Fibroblast of lung (primary cell): ENCODE measurements around the gene GMPR. TPM values are rescaled to one million over a fixed set of nuclear protein-coding genes. Genes with fewer than 3 reads are reported as not detected.
A peak's percentile ranks its signal among the peaks of the same experiment; 100 is the strongest.

Experiments used
- DNase-seq, 2 donors: peaks; one replicate each; pipeline versions ENCODE4 v3.0.0 to v3.0.0-alpha.2; 2010; ENCODE audit warnings: low read depth in 2 of 2
- H2AFZ ChIP-seq: 2 replicates; pipeline ENCODE4 v1.5.1; 2012; ENCODE audit warnings: low read length, control low read depth, inconsistent platforms
- H3K27ac ChIP-seq: 2 replicates; pipeline ENCODE4 v1.5.1; 2011; ENCODE audit warnings: low read length, control low read depth; ENCODE audit not compliant: insufficient read depth
- H3K27me3 ChIP-seq: 2 replicates; pipeline ENCODE4 v1.5.1; 2011; ENCODE audit warnings: mild to moderate bottlenecking, low read length; ENCODE audit not compliant: control insufficient read depth, insufficient read depth
- H3K36me3 ChIP-seq: 2 replicates; pipeline ENCODE4 v1.5.1; 2011; ENCODE audit warnings: low read length; ENCODE audit not compliant: control insufficient read depth, insufficient read depth
- H3K4me1 ChIP-seq: 2 replicates; pipeline ENCODE4 v1.5.1; 2011; ENCODE audit warnings: low read length; ENCODE audit not compliant: control insufficient read depth, insufficient read depth; ENCODE audit errors: extremely low read depth
- H3K4me2 ChIP-seq: 2 replicates; pipeline ENCODE4 v1.5.1; 2011; ENCODE audit warnings: low read length, control low read depth; ENCODE audit not compliant: insufficient read depth; ENCODE audit errors: extremely low read depth
- H3K4me3 ChIP-seq, 4 experiments: fragments of 200-600 bp in 1 of 4; sonication (generic) in 1 of 4; replicated peaks in 1 of 4; 2 replicates each; pipeline ENCODE4 v1.5.1; 2011 to 2016; ENCODE audit warnings: low read length in 4 of 4, low read depth in 3 of 4, mild to moderate bottlenecking in 3 of 4, control low read depth in 2 of 4, inconsistent platforms in 1 of 4, mixed read lengths in 1 of 4; ENCODE audit not compliant: insufficient read depth in 1 of 4; ENCODE audit errors: control extremely low read depth in 1 of 4
- H3K79me2 ChIP-seq: 2 replicates; pipeline ENCODE4 v1.5.1; 2012; ENCODE audit warnings: mild to moderate bottlenecking, low read length, inconsistent platforms; ENCODE audit not compliant: control insufficient read depth, insufficient read depth
- H3K9ac ChIP-seq: 2 replicates; pipeline ENCODE4 v1.5.1; 2011; ENCODE audit warnings: mild to moderate bottlenecking, low read length, control low read depth; ENCODE audit not compliant: insufficient read depth
- H3K9me3 ChIP-seq: 2 replicates; pipeline ENCODE4 v1.5.1; 2012; ENCODE audit warnings: low read depth, low read length; ENCODE audit not compliant: control insufficient read depth, insufficient read depth
- H4K20me1 ChIP-seq: 2 replicates; pipeline ENCODE4 v1.5.1; 2011; ENCODE audit warnings: low read length; ENCODE audit not compliant: control insufficient read depth, insufficient read depth; ENCODE audit errors: extremely low read depth
- EZH2 ChIP-seq: IDR thresholded peaks from 2 replicates; pipeline ENCODE4 v1.5.1; 2012; ENCODE audit warnings: low read length, control low read depth, mild to moderate bottlenecking; ENCODE audit errors: missing control alignments
- polyA plus RNA-seq, 2 donors: library from polyadenylated mRNA; depleted of rRNA in 1 of 2; stranded (reverse) in 1 of 2; unstranded in 1 of 2; fragments of >200 nt; gene quantifications; 2 replicates each; pipeline ENCODE4 v1.2.1, GENCODE V29; 2011 to 2012; ENCODE audit warnings: missing spikeins in 1 of 2
- total RNA-seq: library from RNA; depleted of rRNA; stranded (reverse); fragments of >200 nt; gene quantifications from 2 replicates; pipeline ENCODE4 v1.2.1, GENCODE V29; 2014
- TF ChIP-seq, protein P1 (sequence below), 2 donors: IDR thresholded peaks in 1 of 2; conservative IDR thresholded peaks in 1 of 2; 1 replicate in 1 of 2; 2 replicates in 1 of 2; pipeline ENCODE4 v1.5.1; 2011 to 2012; ENCODE audit warnings: low read length in 2 of 2, control low read depth in 1 of 2, inconsistent platforms in 1 of 2, low read depth in 1 of 2, mild to moderate bottlenecking in 1 of 2

The GMPR gene
- total and polyA plus RNA-seq, 2 donors (not counting 1 experiment from before 2014, with no cell fraction given): 13.2 to 16.4 TPM

DNA sequence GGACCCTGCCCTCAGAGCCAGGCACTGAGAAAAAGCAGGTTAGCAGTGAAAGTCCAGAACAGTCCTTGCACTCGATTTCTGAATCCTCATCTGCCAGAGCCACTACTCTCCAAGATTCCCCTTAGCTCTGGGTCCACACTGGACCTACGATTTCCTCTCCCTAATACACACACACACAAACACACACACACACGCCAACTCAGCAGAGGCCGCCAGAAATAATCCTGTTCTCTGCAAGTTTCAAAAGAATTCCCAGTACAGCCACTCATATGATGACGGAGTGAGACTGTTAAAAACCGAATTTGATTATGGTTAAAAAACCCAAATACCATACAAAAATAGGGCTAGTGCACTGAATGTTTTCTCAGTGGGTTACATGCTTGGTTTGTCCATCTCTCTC, 90.8 kb downstream of the GMPR start:
- Histone ChIP-seq H4K20me1 (no peaks in the 10 kb centered on the region), H3K79me2 (no peaks in the 10 kb centered on the region)

DNA sequence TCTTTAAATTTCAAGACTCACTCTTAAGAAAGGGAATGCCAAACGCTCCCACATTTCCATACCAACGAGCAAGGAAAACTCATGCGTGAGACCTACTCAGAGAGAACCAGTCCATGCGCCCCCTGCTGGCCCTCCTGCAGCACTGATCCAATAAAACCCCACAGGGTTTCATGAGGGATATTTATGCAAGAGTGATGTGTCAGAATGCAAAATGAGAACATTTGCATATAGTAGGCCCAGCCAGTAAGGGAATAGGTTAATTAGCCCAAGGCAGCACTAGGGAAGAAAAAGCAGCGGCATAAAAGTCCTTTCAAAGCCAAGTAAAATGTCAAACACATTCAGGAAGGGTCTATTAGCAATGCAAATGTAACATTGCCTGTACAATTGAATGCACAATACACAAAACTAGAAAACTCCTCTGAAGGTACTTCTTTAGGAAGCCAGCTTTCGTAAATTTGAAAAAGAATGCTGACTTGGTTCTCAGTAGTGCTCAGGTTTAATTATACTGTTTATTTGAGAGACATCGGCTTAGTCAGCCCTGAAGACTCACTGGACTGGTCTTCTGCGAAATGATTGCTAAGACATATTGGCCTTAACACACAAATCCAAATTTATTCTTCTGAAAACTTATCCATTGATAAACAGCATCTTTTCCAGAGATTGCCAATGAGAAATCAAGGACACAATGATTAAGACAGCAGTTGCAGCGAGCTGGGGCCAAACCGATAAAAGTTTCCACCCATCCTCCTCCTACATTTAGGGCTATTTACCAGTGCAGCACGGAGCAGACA, 93.2 kb downstream of the GMPR start:
- H3K4me2 ChIP-seq: peak overlapping the region; percentile 13
- no peaks in the 10 kb centered on the region for H3K27me3 ChIP-seq
- H3K36me3 ChIP-seq: peaks cover 6% of the 10 kb centered on the region
- H3K27ac ChIP-seq: peak overlapping the region; percentile 5
- no peak for TF ChIP-seq EZH2
- TF ChIP-seq, protein P1, sequence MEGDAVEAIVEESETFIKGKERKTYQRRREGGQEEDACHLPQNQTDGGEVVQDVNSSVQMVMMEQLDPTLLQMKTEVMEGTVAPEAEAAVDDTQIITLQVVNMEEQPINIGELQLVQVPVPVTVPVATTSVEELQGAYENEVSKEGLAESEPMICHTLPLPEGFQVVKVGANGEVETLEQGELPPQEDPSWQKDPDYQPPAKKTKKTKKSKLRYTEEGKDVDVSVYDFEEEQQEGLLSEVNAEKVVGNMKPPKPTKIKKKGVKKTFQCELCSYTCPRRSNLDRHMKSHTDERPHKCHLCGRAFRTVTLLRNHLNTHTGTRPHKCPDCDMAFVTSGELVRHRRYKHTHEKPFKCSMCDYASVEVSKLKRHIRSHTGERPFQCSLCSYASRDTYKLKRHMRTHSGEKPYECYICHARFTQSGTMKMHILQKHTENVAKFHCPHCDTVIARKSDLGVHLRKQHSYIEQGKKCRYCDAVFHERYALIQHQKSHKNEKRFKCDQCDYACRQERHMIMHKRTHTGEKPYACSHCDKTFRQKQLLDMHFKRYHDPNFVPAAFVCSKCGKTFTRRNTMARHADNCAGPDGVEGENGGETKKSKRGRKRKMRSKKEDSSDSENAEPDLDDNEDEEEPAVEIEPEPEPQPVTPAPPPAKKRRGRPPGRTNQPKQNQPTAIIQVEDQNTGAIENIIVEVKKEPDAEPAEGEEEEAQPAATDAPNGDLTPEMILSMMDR (conservative IDR thresholded peaks at IDR 0.05 in 1 of 2, IDR thresholded peaks at IDR 0.05 in 1 of 2; ENCODE audit: low read depth in 1 of 2, low read length in 2 of 2): peak; percentile 90 to 99
- no peaks in the 10 kb centered on the region for H3K9me3 ChIP-seq
- no peaks in the 10 kb centered on the region for H3K79me2 ChIP-seq
- H3K9ac ChIP-seq: no peak overlapping the region
- H3K4me3 ChIP-seq: no peak overlapping the region
- H4K20me1 ChIP-seq: no peaks in the 10 kb centered on the region
- H2AFZ ChIP-seq: no peak overlapping the region
- peak; percentile 73 to 83 for DNase-seq
- H3K4me1 ChIP-seq: peaks cover 37% of the 10 kb centered on the region

More for the DNA sequence above, 90.8 kb downstream of the GMPR start:
- no peaks in the 10 kb centered on the region for H3K27me3 ChIP-seq
- TF ChIP-seq, protein P1 (conservative IDR thresholded peaks at IDR 0.05 in 1 of 2, IDR thresholded peaks at IDR 0.05 in 1 of 2; ENCODE audit: low read depth in 1 of 2, low read length in 2 of 2): no peak
- no peak for TF ChIP-seq EZH2
- H3K9ac ChIP-seq: no peak overlapping the region
- no peak overlapping the region for H3K27ac ChIP-seq
- no peak overlapping the region for H3K4me3 ChIP-seq
- H3K4me1 ChIP-seq: peaks cover 19% of the 10 kb centered on the region
- H3K9me3 ChIP-seq: no peaks in the 10 kb centered on the region
- no peak overlapping the region for H3K4me2 ChIP-seq
- DNase-seq: no peak
- H3K36me3 ChIP-seq: peaks cover 8% of the 10 kb centered on the region
- no peak overlapping the region for H2AFZ ChIP-seq

DNA sequence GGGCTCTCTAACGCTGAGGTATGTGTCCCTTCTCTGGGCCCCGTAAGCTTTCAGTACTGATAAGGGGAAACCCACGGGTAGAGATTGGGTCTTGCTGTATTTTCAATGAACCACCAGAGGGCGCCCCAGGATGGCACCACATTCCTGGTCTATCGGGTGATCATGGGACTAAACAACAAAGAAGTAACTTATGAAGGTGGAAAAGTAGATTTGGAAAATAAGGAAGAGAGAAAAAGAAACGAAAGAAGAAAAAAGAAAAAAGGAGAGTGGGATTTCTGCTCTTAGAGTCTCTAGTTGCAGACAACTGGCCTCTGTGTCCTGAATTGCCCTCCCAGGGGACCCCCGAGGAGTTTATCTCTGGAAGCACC, 93.8 kb downstream of the GMPR start:
- peaks cover 42% of the 10 kb centered on the region for H3K4me1 ChIP-seq
- peak overlapping the region; percentile 13 for H3K4me2 ChIP-seq
- H3K27me3 ChIP-seq: no peaks in the 10 kb centered on the region
- H3K27ac ChIP-seq: peak overlapping the region; percentile 5
- H3K36me3 ChIP-seq: peaks cover 1% of the 10 kb centered on the region
- TF ChIP-seq, protein P1 (conservative IDR thresholded peaks at IDR 0.05 in 1 of 2, IDR thresholded peaks at IDR 0.05 in 1 of 2; ENCODE audit: low read depth in 1 of 2, low read length in 2 of 2): peak; percentile 88 to 93
- no peak for TF ChIP-seq EZH2
- H3K9me3 ChIP-seq: no peaks in the 10 kb centered on the region
- H3K9ac ChIP-seq: no peak overlapping the region
- peak; percentile 65 to 79 for DNase-seq
- H3K4me3 ChIP-seq: no peak overlapping the region
- H2AFZ ChIP-seq: no peak overlapping the region
- H3K79me2 ChIP-seq: no peaks in the 10 kb centered on the region
- no peaks in the 10 kb centered on the region for H4K20me1 ChIP-seq
